ENCODE measurements around the gene LPP.

DNA sequence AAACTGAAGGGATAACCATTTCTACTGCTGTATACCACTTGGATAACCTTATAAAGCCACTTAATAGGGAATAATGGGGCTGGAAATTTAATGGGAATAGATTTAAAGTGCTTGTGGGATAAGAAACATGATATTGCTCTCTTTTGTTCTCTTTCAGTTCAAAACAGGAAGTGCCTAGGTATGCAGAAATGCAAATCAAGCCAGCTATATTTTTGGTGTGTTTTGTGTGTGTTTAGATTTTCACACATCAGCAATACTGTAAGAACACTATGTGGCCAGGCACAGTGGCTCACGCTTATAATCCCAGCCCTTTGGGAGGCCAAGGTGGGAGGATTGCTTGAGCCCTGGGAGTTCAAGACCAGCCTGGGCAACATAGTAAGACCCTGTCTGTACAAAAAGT lies 575.5 kb downstream of the LPP start:
- TF ChIP-seq POLR2AphosphoS5 (IDR thresholded peaks at IDR 0.05; ENCODE audit: low read depth, low read length) (no peak), POLR2A (IDR thresholded peaks at IDR 0.05; ENCODE audit: low read depth, low read length) (no peak), TAF1 (IDR thresholded peaks at IDR 0.05; ENCODE audit: borderline replicate concordance, low read depth, low read length) (no peak)
